Measurements from ENCODE around the gene ITPK1. TPM values are rescaled to one million over a fixed set of nuclear protein-coding genes. Genes with fewer than 3 reads are reported as not detected.

ITPK1 gene
- total RNA-seq, 1 experiment from 2014 or later = 66.2 TPM

GRCh38 chr14:93015064-93015463 lies 100.7 kb downstream of the ITPK1 start:
- ChIA-PET POLR2A (ENCODE audit: unreplicated experiment) (no interaction called here), CTCF (no interaction called here)
- no peak for TF ChIP-seq CTCF (conservative IDR thresholded peaks at IDR 0.05; ENCODE audit: low read depth, low read length)
- TF ChIP-seq EZH2phosphoT487 (IDR thresholded peaks at IDR 0.05; ENCODE audit: borderline replicate concordance, low read length) = no peak
- TF ChIP-seq EZH2 (IDR thresholded peaks at IDR 0.05; ENCODE audit: low read length, unreplicated experiment) = no peak
- BruUV-seq (replicated peaks) = no TSS peak
- no peaks in the 10 kb centered on the region for H3F3A ChIP-seq (ENCODE audit: low read length, unreplicated experiment)
- H3K4me1 ChIP-seq (ENCODE audit: insufficient read depth, low read length) = no peaks in the 10 kb centered on the region
- H3K9me3 ChIP-seq (ENCODE audit: low read length) = no peaks in the 10 kb centered on the region
- H2AFZ ChIP-seq (ENCODE audit: low read length) = no peak overlapping the region
- no peaks in the 10 kb centered on the region for H4K20me1 ChIP-seq (ENCODE audit: low read length)
- DNase-seq = no peak
- H3K27ac ChIP-seq (ENCODE audit: low read length) = no peak overlapping the region
- no peak overlapping the region for H3K4me3 ChIP-seq (ENCODE audit: low read length)
- no peak overlapping the region for H3K4me2 ChIP-seq (ENCODE audit: low read length)
- intact Hi-C loops (cut with micrococcal nuclease) = no loop called here
- H3K36me3 ChIP-seq (ENCODE audit: low read depth, low read length) = no peaks in the 10 kb centered on the region
- H3K9ac ChIP-seq (ENCODE audit: low read length) = no peak overlapping the region
- no peak for ATAC-seq
- H3K9me2 ChIP-seq (replicated peaks; ENCODE audit: low read length) = no peaks in the 10 kb centered on the region
- no peaks in the 10 kb centered on the region for H3K79me2 ChIP-seq (ENCODE audit: low read length)
- H3K27me3 ChIP-seq (ENCODE audit: low read length) = no peaks in the 10 kb centered on the region

GRCh38 chr14:93014058-93015023 lies 101.4 kb downstream of the ITPK1 start:
- Histone ChIP-seq H3K27me3 (ENCODE audit: low read length) (no peaks in the 10 kb centered on the region), H3K9ac (ENCODE audit: low read length) (no peak overlapping the region), H3K79me2 (ENCODE audit: low read length) (no peaks in the 10 kb centered on the region), H3K27ac (ENCODE audit: low read length) (no peak overlapping the region), H3K9me2 (replicated peaks; ENCODE audit: low read length) (no peaks in the 10 kb centered on the region), H3F3A (ENCODE audit: low read length, unreplicated experiment) (no peaks in the 10 kb centered on the region), H3K9me3 (ENCODE audit: low read length) (no peaks in the 10 kb centered on the region), H4K20me1 (ENCODE audit: low read length) (no peaks in the 10 kb centered on the region), H2AFZ (ENCODE audit: low read length) (no peak overlapping the region), H3K36me3 (ENCODE audit: low read depth, low read length) (no peaks in the 10 kb centered on the region), H3K4me2 (ENCODE audit: low read length) (no peak overlapping the region), H3K4me3 (ENCODE audit: low read length) (no peak overlapping the region), H3K4me1 (ENCODE audit: insufficient read depth, low read length) (no peaks in the 10 kb centered on the region)
- ChIA-PET CTCF (no interaction called here), POLR2A (ENCODE audit: unreplicated experiment) (no interaction called here)
- no TSS peak for BruUV-seq (replicated peaks)
- intact Hi-C loops (cut with micrococcal nuclease) = no loop called here
- TF ChIP-seq EZH2 (IDR thresholded peaks at IDR 0.05; ENCODE audit: low read length, unreplicated experiment) (no peak), CTCF (conservative IDR thresholded peaks at IDR 0.05; ENCODE audit: low read depth, low read length) (no peak), EZH2phosphoT487 (IDR thresholded peaks at IDR 0.05; ENCODE audit: borderline replicate concordance, low read length) (no peak)
- DNase-seq = no peak
- ATAC-seq = no peak

All from PC-3 (cell line).